HG02852 (cell line): Measurements from ENCODE around the gene ADCY5.

ENCODE experiments used
- ATAC-seq: cut with Tn5 transposase; IDR thresholded peaks from one replicate; pipeline ENCODE4 v1.9.1; 2021; ENCODE audit warnings: mild to moderate bottlenecking, moderate library complexity; ENCODE audit not compliant: unreplicated experiment

Gene ADCY5

DNA sequence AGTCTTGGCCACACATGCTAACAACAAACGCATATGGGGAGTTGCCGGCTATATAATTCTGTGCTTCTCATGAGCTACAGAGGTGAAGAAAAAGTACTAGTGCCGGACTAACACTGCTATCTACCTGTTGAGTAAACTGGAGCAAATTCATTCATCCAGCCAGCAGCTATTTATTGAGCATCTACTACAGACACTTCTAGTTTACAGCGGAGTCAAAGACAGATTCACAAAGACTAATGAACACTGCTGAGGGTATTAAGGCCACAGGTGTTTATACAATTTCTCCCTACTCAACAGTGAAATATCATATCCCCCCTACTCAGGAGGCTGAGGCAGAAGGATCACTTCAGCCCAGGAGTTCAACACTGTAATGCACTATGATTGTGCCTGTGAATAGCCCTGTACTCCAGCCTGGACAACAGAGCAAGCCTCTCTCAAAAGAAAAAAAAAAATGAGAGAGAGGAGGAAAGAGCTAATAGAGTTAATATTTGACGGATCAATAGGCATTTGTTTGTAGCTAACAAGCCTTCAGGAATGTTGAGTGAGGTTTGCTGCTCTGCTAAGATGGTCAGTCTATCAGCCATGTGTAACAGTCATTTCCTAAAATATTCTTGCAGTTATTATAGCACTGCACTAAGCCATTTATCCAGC lies 17.8 kb downstream of the ADCY5 start:
- ATAC-seq: no peak

DNA sequence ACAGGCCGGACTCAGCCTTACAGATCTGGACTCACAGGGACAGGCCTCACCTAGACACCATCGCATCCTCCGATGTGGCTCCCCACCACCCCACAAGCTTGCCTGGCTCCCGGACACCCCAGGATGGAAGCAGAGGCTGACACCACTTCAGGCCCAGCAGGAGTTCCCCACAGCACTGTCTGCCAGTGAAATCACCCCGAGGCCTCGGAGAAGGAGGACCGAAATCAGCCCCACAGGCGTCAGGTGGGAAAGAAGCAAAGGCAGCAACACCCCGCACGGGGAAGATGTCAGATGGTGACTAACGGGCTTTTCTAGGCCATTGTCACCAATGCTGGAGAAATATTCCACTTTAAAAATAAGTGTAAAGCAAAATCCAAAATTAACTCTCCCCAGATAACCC lies 18.6 kb downstream of the ADCY5 start:
- ATAC-seq: no peak

DNA sequence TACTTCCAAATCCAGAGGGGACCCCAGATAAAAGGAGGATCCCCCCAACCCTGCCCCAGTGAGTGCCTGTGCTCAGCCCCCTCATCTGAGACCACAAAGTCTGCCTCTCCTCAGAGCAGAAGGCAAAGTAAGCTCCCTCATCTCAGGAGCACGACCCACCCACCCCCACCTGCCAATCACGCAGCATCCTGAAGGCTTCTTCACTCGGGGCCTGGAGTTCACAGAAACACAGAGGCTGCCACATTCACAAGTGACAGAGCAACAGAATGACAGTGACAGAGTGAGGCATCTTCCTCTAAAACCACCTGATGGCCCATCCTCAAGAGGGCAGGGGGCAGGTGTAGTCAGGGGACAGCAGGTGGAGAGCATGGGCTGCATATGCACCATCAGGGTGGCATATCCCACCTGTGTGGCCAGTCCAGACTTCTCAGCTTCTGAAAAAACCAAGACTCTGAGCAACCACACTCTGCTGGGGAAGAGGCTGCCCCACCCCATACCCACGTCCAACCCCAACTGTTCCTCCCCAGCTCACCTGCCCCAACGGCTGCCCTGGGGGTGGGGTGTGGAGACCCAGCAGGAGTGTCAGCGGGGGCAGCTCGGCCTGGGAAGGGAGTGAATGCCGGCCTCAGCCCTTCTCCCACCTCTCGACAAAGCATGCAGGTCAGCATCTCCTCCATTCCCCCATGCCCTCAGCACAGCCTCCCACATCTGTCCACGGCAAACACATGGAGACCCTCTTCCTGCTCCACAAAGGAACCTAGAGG lies 19.3 kb downstream of the ADCY5 start:
- ATAC-seq: no peak

DNA sequence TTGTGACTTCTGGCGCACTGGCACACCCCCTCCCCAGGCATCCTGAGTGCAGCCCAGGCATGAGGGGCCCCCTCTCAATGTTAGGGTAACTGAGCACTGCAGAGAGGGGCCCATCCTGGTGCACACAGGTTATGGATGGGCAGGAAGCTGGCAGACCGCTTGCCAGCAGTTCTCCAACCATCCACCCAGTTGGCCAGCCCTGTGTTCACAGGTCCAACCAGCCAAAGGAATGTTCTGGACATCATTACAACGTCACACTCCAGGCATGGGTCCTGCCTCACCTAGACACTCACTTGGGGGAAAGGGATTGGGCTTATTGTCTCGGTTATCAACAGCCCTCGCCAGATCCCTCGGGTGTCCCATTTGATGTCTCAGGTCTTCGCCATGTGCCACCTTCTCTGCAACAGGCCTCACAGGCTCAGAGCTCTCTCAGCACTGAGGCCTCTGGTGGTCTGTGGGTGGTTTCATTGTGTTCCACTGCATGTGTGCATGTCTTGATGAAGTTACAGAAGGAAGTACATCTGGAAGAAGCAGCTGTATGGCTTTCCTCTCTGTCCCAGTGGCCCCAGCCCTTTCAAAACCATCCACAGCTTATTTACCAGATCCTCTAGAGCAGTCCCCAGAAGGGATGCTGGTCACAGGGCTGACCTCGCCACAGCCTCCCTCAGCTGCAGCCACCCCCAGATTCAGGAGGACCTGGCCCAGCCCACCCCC lies 23.7 kb downstream of the ADCY5 start:
- no peak for ATAC-seq

DNA sequence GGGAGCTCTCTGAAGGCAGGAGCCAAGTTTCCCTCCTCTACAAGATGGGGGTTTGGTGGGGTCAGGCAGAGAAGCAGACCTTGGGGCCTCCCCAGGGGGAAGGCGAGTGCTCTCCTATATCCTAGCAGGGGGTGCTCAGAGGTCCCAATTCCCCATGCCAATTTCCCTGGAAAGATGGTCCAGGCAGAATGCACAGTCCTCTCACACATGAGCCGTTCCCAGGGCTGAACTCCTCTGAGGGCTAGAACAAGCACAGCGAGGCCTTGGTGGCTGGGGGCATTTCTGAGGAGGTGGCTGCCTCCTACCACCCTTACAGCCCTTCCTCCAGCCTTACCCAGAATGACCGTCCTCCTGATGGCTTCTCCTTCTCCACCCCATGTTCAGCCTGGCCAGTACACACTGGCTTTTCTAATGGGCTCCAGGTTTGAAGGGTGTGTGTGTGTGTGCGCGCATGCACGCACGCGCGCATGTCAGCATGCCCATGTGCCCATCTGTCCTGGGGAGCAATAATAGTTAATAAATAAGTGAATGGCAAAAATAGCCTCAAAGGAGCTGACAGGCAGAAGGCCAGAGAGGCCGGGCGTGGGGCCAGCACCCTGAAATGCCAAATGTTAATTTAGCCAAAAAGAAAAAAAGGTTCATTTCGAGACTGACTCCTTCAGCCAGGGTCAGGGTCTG lies 24.4 kb downstream of the ADCY5 start:
- no peak for ATAC-seq

DNA sequence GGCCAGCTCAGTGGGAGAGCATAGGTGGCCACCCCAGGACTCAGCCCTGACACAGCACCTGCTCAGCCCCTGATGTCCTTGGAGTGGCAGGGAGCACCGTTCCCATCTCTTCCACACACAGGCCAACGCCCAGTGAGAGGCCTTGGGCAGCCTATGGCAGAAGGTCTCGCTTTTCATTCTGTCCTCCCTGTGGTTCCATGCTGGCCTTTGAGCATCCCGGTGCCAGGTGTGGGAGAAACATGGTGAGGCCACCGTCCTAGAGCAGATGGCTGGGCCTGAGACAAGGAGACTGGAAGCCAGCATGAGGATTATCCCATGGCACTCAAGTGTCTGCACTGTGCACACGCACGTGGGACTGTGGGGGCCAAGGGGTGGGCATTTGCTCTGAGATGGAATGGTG lies 25.1 kb downstream of the ADCY5 start:
- no peak for ATAC-seq

DNA sequence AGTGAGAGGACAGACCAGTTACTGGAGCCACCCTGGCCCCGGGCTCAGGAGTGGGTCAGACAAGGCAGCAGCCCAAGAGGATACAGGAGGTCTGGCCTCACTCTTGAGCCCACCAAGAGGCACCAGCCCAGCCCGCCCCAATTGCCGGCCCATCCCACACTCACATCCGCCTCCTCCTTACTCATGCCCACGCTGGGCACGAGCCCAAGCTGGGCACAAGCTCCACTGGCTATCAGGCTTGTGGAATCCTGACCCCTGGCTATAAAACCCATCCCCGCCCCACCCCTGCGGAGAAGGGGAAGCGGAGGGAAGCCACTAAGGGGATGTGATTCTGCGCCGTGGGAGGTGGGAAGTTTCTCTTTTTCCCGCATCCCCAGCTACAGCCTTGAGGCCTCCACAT lies 25.9 kb downstream of the ADCY5 start:
- no peak for ATAC-seq

DNA sequence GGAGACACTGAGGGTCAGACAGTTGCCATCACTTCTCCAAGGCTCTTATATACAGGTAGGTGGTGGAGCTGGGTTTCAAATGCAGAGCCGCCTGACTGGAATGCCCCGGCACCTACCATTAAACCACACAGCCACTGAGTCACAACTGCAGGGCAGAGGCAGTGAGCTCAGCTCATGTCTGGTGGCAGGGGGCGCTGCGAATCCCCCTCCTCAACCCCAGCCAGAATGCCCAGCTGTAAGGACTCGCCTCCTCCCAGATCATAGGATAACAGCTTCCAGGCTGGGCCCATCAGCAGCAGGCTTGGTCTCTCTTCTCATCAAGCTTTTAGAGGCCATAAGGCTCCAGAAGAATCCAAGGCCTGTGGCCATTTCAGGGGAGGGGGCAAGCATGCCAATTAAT lies 26.4 kb downstream of the ADCY5 start:
- ATAC-seq: no peak

DNA sequence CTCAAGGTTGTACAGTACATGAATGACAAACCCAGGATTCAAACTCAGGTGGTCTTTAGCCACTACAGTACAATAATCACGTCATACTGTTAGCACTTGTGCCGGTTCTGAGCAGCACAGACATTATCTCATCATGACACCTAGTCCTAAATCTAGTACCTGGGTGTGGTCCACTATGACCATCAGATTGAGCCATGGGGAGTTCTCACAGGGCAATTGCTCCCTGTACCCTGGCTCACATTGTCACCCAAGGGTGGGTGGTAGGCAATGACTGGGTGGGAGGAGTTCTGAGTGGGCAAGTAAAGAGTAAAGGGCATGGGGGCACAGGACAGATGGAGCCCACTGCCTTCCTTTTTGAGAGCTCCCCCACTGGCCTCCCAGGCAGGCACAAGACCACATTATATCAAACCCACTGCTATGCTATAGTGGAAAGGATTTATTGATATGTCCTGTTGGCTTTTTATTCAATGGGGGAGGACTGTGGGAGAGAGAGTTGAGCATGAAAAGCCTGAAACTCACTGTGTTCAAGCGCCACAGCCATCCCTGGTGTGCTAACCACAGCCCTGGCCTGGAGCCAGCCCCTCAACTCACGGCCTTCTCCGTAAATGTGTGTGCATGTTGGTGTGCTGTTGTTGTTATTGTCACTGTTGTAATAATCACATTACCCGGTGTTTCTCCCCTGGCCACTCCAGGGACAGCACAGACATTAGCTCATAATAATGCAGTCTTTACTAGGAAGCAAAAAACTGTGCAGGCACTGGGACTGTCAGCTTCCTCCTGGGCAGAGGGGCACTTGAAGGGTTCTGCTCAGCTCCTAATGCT lies 27.3 kb downstream of the ADCY5 start:
- no peak for ATAC-seq

DNA sequence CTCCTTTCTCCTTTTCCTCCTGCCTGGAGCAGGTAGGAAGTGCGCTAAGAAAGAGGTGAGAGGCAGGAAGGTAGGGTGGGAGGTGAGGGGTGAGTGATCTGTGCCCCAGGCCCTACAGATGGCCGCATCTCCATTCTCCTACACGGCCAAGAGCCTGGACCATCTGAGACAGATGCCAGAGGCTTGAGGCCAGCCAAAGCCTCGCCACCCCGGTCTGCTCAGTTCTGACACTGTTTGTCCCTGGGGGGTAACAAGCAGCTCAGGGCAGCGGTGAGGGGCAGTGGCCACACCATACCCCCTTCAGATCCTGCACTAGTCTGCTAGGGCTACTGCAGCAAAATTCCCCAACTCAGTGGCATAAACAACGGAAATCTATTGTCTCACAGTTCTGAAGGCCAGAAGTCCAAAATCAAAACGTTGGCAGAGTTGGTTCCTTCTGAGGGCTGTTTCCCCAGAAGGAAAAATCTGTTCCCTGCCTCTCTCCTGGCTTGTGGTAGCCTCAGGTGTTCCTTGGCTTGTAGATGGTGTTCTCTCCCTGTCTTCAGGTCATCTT lies 28.4 kb downstream of the ADCY5 start:
- ATAC-seq: no peak

DNA sequence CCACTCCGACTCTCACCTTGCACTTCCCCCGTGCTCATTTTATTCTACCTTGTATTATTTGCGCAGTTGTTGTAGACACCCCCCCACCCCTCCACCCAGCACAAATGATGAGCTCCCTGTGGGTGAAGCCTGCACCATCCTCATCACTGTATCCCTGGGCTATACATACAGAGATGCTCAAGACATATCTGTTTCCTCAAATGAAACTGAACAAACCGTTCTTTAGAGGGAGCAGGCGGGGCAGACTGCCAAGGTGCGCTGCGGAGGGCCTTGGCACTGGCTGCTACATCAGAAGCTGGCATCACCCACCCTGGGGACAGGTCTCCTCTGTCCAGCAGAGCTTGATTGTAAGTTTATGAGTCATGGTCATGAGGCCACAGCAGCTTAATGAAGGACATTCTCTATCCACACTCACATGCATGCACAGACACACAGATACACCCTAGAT lies 29.0 kb downstream of the ADCY5 start:
- ATAC-seq: no peak

DNA sequence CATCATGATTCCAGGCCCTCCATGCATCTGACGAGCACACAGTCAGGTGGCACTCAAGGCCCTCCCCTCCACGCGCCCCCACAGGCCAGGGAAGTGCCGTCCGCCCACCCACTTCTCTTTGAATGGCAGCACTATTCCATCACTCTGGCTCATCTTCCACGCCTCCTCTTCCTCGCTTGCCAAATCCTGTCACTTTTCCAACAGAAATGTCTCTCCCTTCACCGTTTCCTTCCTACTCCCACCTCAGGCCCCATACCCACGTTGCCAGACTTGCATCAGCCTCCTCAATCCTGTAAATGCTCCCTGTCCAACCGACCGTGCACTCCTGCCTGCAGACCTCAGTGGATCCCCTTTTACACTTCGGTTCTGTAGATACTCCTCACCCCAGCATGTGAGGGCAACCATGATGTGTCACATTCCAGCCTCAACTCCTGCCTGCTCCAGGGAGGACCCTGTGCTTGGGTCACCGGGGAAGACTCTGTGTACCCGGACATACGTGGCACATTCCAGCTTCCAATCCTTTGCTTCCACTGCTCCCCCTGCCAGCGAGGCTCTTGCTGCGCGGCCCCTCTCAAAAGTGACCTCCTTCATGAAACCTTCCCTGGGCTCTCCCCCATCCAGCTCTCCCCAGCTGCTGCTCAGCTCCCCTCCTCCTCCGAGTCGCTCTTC lies 29.6 kb downstream of the ADCY5 start:
- no peak for ATAC-seq

DNA sequence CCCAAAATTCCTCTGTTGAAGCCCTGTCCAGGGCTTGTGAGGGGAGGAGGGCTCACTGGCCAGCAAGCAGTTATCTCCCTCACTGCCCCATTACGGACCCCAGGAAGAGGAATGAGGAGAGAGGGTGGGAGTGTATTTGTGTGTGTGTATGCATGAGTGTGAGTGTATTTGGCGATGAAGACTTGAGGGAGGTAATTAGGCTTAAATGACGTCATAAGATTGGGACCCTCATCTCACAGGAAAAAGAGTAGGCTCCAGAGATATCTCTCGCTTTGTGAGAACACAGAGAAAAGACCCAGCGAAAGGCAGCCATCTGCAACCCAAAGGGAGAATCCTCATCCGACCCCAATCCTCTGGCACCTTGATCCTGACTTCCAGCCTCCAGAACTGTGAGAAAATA lies 32.2 kb downstream of the ADCY5 start:
- no peak for ATAC-seq

DNA sequence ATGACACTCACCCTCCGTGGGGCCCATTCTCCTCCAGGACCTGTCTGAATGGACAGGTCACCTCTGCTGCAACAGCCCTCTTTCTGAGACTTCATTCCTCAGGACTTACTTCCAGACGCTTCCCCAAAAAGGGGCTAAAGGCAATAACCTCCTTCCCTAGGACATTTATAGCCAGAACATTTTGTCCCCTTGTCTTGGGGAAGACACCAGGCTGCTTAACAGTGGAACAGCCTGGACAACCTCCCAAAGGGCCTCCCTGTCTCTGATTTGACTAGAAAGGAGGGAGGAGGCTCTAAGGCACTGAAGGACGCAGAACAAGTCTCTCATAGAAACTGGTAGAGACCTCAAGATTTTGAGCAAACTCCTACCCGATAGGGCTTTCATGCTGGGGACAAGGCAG lies 32.7 kb downstream of the ADCY5 start:
- no peak for ATAC-seq

DNA sequence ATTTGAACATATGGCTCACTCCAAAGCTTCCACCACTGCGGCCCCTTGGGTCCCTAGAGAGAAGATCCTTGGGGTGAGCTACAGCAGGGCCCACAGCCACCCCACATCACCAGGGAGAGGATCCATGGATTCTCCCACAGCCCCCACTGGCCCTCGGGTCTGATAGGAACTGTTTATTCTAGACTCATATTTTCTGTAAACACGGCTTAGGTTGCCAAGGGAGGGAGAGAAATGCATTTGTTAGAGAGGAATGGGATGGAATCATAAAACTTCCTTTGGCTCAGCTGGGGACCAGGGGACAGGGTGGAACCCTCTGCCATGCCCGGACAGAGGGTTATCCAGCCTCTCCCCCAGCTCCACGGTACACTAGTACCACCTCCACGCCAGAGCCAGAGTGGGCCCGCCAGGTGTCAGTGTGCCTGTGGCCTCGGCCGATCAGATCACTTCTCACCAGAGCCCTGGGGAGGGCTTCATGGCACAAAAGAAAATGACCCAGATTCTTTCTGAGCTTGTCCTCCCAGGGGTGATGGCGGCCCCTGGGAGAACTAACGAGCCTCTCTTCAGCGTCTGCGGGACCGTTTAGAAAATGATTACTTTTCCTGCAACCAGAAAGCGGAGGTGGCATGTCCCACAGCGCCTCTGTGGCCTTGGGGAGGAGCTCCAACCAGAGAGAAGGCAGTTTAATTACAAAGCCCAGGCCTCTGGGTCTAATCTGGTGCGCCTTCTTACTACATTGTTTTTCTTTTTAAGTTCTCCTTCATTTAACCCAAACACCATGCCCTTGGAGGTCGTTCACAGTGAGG lies 33.7 kb downstream of the ADCY5 start:
- ATAC-seq: no peak

DNA sequence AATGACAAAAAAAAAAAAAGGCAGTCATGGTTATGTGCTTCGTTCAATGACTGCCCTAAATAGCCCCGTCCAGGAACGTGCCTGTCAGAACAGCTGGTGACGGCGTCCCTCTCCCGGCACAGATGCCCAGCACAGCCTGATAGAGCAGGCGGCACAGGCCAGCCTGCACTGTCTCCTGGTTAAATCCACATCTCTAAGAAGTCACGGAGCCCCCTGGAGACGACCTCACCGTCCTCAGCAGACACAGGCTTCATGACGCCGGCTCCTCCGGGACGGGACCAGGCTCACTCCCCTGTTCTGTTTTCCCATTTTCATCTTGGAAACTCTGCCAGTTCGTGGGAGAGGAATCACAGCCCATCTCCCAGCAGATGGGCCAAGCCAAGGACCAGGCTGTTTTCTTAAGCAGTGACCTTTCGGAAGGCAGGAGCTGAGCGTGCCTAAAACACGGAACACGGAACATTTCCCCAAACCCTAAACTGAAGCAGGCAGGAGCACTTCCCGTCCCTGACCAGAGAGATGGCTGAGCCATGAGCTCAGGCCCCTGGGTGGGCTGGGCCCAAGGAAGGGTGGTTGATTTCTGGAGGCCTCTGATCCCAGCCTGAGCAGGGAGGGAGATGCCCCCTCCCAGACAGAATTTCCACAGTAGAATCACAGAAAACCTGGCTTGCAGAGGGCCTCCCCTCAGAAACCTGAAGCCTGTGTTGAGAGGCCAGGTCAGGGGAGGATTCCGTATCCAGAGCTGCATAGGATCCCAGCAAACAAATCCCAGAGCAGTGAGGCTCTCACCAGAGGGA lies 35.9 kb downstream of the ADCY5 start:
- ATAC-seq: no peak

DNA sequence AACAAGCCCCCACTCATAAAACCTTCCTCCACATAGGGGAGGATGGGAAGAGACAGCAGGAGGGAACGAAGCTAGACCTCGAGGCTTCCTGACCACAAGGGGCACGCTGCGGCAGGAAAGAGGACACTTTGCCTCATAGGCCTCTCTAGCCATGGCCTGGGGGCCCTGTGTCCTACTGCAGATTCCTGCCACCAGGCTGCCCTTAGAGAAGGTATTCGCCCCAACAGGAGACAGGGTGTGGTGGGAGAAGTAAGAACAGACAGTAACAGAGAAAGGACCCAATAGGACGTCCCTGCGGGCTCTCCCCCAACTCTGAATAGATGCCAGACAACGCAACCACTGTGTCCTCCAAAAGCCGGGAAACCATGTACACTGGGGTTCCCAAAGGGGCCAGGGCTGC lies 36.8 kb downstream of the ADCY5 start:
- ATAC-seq: no peak

DNA sequence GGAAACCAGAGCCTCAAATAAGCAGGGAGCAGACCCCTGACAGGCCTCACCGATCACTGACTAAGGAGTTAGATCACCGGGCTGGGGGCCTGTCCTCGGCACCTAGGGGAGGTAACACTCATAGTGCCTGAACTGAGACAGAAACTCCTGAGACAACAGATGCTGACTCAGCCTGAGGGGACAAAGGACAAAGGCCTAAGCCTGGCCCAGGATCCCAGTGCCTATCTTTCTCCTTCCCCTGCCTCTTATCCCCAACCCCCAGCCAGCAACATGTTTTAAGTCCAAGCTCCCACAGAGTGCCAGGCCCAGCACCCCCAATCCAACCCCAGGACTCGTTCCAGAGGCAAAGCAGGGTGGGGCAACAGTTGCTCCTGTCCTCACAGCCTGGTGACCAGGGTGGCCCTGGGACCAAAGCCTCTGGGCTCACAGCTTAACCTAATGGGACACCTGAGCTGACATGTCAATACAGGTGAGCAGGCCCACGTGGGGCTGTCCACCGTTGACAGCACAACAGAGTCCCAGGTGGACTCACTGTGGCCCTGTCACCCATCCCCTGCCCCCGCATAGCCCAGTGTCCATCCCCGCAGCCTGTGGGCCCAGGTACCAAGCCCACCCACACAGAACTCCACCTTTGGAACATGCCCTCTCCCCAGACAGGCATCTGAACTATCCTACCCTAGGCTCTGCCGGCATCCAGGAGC lies 37.4 kb downstream of the ADCY5 start:
- no peak for ATAC-seq
